ENCODE results near the gene TRIM72. TPM values are rescaled to one million over a fixed set of nuclear protein-coding genes. Genes with fewer than 3 reads are reported as not detected.

The TRIM72 gene
- polyA plus RNA-seq, 1 donor (not counting 4 experiments of a cell fraction or from before 2014, with no cell fraction given): not detected

GRCh38 chr16:31191697-31192428, 22.1 kb upstream of the TRIM72 start:
- peaks cover 50 to 87% of the 10 kb centered on the region in 2 experiments for H3K36me3 ChIP-seq (ENCODE audit: control insufficient read depth in 2 of 2, extremely low read depth in 1 of 2, insufficient read depth in 2 of 2, low read length in 2 of 2)
- no peaks in the 10 kb centered on the region for H3K9me3 ChIP-seq (ENCODE audit: control insufficient read depth, low read depth, low read length)
- no peak for DNase-seq (ENCODE audit: low read depth, low spot score)
- no peak overlapping the region for H3K4me2 ChIP-seq (ENCODE audit: control insufficient read depth, extremely low read depth, insufficient read depth, low read depth, low read length)
- no peak overlapping the region for H3K4me3 ChIP-seq (ENCODE audit: control insufficient read depth in 2 of 3, extremely low read depth in 1 of 3, insufficient read depth in 2 of 3, low read depth in 1 of 3, low read length in 3 of 3)
- no peaks in the 10 kb centered on the region for H3K27me3 ChIP-seq (ENCODE audit: control insufficient read depth, extremely low read depth, insufficient read depth, low read length)
- TF ChIP-seq CTCF (optimal IDR thresholded peaks at IDR 0.05 in 1 of 3, IDR thresholded peaks at IDR 0.05 in 1 of 3, conservative IDR thresholded peaks at IDR 0.05 in 1 of 3; ENCODE audit: extremely low read depth in 1 of 3, insufficient read depth in 2 of 3, low read length in 3 of 3) (no peak), EZH2 (IDR thresholded peaks at IDR 0.05; ENCODE audit: low read length) (no peak)
- dilution Hi-C loops (cut with MboI; ENCODE audit: extremely low pct_ligation_motif_present, low sequenced_read_pairs): no loop called here
- no peaks in the 10 kb centered on the region for H3K4me1 ChIP-seq (ENCODE audit: control insufficient read depth, extremely low read depth, insufficient read depth, low read length)
- peaks cover 27% of the 10 kb centered on the region for H4K20me1 ChIP-seq (ENCODE audit: control insufficient read depth, extremely low read depth, insufficient read depth, low read length)
- no peak for FAIRE-seq
- H3K9ac ChIP-seq (ENCODE audit: control insufficient read depth, extremely low read depth, insufficient read depth, low read length): no peak overlapping the region
- H2AFZ ChIP-seq (ENCODE audit: control insufficient read depth, low read length): no peak overlapping the region
- H3K9me1 ChIP-seq (ENCODE audit: control insufficient read depth, extremely low read depth, insufficient read depth, low read length): no peaks in the 10 kb centered on the region
- H3K79me2 ChIP-seq (ENCODE audit: control insufficient read depth, insufficient read depth, low read length): peaks cover 24% of the 10 kb centered on the region
- H3K27ac ChIP-seq (ENCODE audit: control insufficient read depth, insufficient read depth, low read length): no peak overlapping the region

GRCh38 chr16:31192856-31193642, 20.9 kb upstream of the TRIM72 start:
- Histone ChIP-seq H3K79me2 (ENCODE audit: control insufficient read depth, insufficient read depth, low read length) (peaks cover 12% of the 10 kb centered on the region), H3K9me1 (ENCODE audit: control insufficient read depth, extremely low read depth, insufficient read depth, low read length) (no peaks in the 10 kb centered on the region), H4K20me1 (ENCODE audit: control insufficient read depth, extremely low read depth, insufficient read depth, low read length) (peaks cover 22% of the 10 kb centered on the region), H3K4me2 (ENCODE audit: control insufficient read depth, extremely low read depth, insufficient read depth, low read depth, low read length) (no peak overlapping the region), H3K4me3 (ENCODE audit: control insufficient read depth in 2 of 3, extremely low read depth in 1 of 3, insufficient read depth in 2 of 3, low read depth in 1 of 3, low read length in 3 of 3) (no peak overlapping the region), H2AFZ (ENCODE audit: control insufficient read depth, low read length) (no peak overlapping the region), H3K27ac (ENCODE audit: control insufficient read depth, insufficient read depth, low read length) (no peak overlapping the region), H3K27me3 (ENCODE audit: control insufficient read depth, extremely low read depth, insufficient read depth, low read length) (no peaks in the 10 kb centered on the region), H3K9me3 (ENCODE audit: control insufficient read depth, low read depth, low read length) (no peaks in the 10 kb centered on the region), H3K4me1 (ENCODE audit: control insufficient read depth, extremely low read depth, insufficient read depth, low read length) (no peaks in the 10 kb centered on the region), H3K36me3 (ENCODE audit: control insufficient read depth in 2 of 2, extremely low read depth in 1 of 2, insufficient read depth in 2 of 2, low read length in 2 of 2) (peaks cover 44 to 75% of the 10 kb centered on the region in 2 experiments), H3K9ac (ENCODE audit: control insufficient read depth, extremely low read depth, insufficient read depth, low read length) (no peak overlapping the region)
- no peak for DNase-seq (ENCODE audit: low read depth, low spot score)
- TF ChIP-seq EZH2 (IDR thresholded peaks at IDR 0.05; ENCODE audit: low read length) (no peak), CTCF (optimal IDR thresholded peaks at IDR 0.05 in 1 of 3, IDR thresholded peaks at IDR 0.05 in 1 of 3, conservative IDR thresholded peaks at IDR 0.05 in 1 of 3; ENCODE audit: extremely low read depth in 1 of 3, insufficient read depth in 2 of 3, low read length in 3 of 3) (no peak)
- dilution Hi-C loops (cut with MboI; ENCODE audit: extremely low pct_ligation_motif_present, low sequenced_read_pairs): no loop called here
- FAIRE-seq: no peak
